NCI-H1930 (cell line): ENCODE results near the gene IP6K1.

Experiments used
- DNase-seq, 2 experiments: peaks; one replicate each; lab custom pipeline; 2025; lab: John Stamatoyannopoulos, UW

IP6K1 gene

DNA sequence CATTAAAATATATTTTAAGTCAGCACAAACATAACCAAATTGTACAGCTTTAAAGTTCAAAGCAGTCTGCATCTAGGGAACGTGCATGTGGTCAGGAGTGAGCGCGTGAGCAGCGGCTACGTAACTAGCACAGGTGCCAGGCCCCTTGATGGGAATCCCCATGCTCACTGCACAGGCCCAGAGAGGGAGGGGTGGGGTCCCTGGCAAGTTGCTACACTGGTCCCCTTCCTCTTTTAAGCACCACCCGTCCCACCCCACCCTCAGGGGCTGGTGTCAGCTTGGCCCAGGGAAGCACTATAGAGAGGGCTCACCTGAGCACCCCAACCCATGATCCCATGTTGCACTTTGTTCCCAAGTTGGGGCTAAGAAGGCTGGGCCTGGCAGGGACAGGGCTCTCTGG lies 61.8 kb downstream of the IP6K1 start:
- no peak for DNase-seq

DNA sequence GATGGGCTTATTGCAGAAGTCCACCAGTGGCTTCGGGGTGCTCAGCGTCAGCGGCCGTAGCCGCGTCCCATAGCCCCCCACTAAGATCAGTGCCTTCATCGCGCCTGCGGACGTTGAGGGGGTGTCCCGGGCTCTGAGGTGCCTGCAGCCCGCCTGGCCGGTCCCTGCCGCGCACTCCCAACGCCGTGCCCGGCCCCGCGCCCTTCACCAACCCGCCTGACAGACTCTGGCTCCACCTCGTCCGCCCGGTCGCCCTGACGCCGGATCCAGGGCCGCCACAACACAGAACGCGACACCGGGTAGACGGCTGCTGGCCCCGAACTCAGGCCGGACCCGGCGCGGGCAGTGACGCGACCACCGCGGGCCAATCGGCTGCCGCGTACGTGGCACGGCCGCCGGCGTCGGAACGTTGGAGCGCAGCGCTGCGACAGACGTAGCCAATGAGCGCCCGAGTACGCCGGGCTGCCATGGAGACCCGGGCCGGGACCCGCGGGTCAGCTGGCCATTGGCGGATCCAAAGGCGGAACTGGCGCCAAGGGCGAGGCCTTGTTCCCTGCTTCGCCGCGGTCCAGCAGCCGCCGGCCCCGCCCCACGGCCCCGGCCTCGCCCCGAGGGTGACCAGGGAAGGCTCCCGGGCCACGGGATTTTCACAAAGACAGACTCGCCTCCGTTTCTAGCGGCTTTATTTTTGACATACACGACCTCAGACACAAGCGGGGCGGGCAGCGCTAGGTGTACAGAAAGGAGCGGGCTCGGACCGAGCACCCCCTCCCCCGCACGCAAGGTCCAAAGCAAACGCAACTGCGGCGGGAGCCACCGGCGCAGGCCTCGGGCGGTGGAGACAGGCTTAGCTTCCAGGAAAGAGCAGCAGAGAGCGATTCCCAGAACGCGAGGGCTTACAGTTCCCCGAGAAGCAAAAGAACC lies 62.5 kb downstream of the IP6K1 start, which contains the start of gene GMPPB:
Gene GMPPB, minus strand, starts transcription at position 324 of the 924 bp plus-strand sequence. Its CDS starts 225 bp downstream, at position 99.
- peak; percentile 79 to 90 for DNase-seq

DNA sequence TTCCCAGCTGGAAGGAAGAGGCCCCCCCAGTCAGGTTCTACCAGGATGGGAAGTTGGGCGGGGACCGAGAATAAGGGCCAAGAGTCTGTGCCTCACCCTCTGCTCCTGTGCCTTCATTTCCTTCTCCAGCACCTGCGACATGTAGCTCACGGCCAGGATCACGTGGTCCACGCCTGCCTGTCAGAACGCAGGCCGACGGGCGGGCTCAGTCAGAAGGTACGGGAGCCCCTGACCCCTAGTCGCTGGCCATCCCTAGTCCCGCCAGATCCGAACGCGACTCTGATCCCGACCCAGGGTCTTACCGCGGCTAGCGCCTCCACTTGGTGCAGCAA lies 63.1 kb downstream of the IP6K1 start:
- DNase-seq = no peak

DNA sequence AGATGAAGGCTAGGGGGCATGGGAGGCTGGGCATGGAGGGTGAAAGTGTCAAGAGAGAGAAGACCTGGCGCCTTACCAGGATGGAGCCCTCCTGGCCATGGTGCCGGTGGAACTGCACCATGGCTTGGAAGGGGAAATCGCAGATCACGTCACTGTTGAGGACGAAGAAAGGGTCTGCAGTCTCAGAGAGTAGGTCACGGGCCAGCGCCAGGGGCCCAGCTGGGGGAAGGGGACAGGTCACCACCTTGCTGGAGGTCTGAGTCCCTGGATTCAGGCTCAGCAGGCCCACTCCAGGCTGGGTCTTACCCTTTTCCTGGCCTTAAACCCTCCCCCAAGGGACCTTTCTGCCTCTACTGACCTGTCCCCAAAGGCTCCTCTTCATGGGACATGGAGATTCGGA lies 63.4 kb downstream of the IP6K1 start:
- DNase-seq = no peak

DNA sequence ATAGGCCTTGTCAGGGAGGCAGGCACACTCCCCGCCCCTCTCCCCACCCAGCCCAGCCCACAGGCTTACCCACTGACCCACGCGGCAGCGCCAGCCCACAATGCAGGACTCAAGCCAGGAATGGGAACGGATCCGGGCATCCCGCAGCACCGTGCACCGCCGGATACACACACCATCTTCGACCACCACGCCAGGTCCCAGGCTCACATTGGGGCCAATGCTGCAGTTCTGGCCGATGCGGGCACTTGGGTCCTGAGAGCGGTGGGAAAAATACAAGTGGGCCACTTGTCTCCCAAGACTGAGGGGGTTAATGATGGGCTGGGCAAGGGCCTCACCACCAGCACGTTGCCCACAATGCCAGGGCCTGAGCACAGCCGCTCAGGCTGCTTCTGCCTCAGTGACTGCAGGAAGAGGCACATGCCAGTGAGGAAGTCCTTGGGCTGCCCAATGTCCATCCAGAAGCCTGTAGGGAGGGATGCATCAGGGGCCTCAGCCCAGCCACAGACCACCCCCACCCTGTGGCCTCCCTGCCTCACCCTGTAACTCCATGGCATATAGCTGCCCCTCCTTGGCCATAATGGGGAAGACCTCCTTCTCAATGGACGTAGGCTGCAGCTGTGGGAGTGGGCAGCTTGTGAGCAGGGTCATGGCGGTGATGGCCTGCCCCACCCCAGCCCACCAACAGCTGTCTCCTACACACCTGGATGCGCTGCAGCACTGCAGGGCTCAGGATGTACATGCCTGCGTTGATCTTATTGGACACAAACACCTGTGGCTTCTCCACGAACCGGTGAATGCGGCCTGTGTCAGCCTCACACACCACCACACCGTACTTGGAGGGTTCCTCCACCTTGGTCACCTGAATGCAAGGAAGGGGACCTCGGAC lies 64.2 kb downstream of the IP6K1 start:
- DNase-seq = no peak

DNA sequence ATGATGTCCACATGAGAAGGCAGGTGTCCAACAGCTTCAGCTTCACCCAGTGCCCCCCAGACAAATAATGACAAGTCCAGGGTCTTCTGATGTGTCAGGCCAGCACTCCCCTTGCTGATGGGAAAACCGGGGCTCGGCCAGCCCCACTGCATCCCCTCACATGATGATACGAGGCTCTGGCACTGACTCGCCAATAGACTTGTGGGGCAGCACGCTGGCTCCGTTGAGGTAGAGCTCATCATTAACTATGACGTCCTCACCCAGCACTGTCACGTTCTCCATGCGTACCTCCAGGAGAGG lies 64.8 kb downstream of the IP6K1 start:
- no peak for DNase-seq

DNA sequence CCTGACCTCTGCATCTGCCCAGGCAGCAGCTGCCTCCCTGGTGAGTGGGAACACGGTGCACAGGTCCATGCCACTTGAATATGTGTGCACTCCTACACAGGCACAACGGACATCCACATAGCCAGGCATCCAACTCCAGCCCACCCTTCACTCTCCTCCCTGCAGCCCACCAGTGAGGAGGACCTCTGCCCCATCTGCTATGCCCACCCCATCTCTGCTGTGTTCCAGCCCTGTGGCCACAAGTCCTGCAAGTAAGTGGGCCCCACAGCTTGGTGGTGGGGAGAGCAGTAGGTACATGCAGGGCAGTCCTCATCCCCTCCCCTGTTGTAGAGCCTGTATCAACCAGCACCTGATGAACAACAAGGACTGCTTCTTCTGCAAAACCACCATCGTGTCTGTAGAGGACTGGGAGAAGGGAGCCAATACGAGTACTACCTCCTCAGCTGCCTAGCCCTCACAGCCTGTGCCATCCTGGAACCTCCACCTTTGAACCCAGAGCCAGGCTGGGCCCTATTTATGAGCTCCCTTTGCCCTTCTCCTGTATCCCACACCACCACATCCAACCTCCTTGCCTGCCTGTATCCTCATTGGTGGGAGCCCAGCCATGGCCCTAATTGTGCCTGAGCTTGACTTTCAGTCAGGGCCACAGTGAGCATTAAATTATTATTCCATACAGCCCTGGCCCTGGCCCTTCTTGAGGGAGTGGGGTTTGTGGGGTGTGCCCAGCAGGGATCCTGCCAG lies 65.3 kb downstream of the IP6K1 start:
- DNase-seq = no peak

DNA sequence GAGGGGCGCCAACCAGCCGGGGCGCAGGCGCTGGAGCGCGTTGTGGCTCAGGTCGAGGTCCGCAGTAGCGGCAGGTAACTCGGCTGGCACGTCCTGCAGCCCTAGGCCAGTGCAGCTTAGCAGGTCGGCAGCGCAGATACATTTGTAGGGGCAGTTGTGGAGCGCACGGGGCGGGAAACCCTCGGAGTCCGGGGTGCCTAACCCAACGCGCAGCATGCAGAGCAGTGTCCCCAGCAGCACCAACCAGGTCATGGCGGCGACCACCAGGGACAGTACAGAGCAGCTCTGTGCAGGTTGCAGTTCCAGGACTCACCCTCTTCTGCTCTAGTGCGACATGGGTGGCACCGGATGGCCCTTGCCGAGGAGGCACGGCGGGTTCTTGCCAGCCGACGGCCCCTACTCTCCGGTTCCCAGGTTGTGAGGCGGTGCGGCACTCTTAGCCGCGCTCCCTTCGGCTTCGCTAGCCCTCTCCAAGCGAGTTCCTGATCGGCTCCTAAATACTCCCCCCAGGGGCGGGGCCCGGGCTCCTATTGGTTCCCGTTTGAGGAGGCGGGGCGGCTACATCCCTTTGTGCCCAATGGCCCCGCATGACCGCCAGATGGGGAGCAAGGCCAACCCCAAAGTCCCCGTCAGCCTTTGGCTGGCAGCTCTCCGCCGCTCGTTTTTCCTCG lies 67.0 kb downstream of the IP6K1 start, which contains the start of gene AMIGO3:
Gene AMIGO3, minus strand, starts transcription at position 471 of the 671 bp plus-strand sequence. Its CDS starts 219 bp downstream, at position 252.
- DNase-seq = peak; percentile 82 to 84

DNA sequence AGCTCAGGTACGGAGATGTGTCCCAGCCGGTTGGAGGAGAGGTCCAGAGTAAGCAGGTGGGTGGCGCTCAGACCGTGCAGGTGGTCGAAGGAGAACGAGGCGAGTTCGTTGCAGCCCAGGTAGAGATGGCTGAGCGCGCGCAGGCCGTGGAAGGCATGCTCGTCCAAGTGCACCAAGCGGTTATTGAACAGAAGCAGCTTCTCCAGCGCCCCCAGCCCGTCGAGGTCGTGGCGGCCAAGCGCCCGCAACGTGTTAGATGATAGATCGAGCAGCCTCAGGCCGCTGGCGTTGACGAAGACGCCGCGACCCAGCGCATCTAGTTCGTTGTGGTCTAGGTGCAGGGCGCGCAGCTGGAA lies 67.5 kb downstream of the IP6K1 start:
- DNase-seq = no peak

DNA sequence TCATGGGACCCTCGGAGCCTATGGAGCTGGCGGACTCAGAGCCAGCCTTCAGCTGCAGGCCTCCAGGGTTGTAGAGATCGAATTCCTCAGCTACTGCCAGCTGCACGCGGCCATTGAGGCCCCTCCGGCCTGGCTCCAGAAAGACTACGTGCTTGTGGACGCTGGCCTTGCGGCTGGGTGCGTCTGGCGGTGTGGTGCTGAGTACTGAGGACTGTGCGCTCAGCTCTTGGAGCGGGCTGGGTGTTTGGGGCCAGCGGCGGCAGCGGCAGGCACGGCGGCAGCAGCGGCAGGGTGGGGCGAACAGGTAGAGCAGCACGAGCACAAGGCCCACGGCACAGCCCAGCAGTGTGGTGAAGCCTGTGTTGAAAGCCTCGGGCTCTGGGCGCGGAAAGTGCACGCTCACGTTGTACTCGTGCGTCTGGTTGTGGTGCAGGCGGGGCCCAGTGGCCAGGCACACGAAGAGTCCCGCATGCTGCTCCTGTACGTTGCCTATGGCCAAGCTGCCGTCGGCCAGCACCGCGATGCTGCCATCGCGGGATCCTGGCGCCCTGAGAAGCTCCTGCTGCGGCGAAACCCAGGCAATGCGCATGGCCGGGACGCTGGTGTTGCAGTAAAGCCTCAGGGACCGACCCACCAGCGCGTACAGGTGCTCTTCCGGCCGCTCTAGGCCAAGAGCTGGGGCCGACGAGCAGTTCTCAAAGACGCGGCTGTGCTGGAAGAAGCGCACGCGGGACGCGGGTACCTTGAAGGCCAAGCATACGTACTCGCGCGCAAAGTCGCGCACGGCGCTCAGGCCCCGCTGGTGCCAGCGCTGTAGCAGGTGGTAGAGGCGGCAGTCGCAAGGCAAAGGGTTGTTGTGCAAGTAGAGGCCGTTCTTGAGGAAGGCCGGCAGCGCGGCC lies 68.1 kb downstream of the IP6K1 start:
- DNase-seq = no peak

DNA sequence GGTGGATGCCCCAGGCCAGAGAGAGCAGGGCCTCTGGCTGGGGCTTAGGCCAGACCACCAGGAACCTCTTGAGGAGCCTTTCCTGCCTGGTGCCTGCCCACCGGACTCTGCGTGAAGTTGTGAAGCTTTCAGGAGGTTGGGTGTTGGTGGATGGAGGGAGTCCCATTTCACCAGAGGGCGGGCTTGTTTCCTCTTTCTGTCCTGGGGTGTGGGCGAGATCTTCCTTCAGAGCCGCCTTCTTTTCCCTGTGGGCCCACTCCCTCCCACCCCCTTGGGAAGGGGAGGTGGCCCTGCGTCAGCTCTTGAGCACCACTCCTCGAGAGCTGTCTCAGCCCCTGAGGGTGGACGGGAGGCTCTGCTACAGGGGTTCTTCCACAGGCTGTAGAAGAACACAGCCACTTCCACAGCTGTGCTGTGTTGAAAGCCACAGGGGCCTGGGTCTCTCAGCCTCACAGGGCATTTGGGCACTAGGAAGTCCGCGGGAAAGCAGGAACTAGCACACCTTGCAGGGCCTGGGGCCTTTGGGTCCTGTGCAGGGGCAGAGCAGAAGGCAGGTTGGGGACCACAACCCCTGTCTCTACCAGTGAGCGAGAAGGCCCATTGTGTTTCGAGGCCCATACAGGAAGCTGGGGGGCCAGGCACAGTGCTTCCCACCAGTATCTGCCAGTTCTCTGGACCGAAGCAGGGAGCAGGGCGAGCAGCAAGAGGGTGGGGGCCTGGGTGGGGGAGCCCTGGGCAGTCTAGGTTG lies 69.0 kb downstream of the IP6K1 start:
- DNase-seq = no peak

DNA sequence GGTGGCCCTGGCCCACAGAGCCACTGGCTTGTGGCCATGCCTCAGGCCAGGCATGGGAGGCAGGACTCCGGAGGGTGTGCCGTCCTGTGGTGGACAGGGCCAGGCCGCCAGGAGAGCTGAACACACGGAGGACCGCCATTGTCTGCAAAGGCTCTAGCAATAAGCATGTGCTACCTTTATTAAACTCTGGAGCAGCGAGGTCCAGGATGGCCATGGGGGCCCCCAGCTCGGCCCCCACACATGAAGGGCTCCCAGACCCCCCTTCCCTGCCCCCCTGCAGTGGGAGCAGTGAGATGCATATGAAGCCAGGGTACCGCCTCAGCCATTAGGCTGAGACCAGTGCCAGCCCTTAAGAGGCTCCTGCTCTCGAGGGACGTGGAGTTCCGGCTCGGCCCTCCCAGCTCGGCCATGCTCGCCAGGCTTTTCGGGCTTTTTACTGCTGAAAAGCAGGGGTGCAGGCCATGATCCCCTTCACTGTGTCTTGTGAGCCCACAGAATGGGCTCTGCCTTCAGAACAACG lies 69.6 kb downstream of the IP6K1 start:
- DNase-seq = no peak

DNA sequence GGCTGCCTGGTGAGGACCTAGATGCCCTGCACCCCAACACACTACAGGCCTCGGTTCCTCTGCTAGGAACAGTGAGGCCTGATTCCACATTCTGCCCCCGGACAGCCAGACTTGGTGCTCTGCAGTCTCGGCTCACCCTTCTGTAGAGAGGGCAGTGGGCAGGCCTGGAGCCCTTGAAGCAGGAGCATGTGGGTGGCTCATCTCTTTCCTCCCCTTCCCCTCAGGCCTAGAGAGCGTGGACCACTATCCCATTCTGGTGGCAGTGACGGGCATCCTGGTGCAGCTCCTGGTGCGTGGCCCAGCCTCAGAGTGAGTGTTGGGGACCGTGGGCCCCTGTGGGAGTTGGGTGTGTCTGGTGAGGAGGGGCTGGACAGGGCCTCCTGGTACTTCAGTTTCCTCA lies 70.2 kb downstream of the IP6K1 start:
- no peak for DNase-seq

DNA sequence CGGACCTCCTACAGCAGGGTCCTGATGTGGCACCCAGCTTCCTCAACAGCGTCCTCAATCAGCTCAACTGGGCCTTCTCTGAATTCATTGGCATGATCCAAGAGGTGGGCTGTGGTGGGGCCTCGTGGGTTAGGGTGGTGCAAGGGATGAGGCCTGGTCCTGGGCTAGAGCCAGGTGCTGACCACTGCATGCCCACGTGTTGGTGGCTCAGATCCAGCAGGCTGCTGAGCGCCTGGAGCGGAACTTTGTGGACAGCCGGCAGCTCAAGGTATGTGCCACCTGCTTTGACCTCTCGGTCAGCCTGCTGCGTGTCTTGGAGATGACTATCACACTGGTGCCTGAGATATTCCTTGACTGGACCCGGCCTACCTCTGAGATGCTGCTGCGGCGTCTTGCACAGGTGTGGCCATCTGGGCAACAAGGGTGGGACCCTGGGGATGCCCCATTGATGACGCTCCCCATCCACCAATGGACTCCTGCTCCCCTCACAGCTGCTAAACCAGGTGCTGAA lies 70.7 kb downstream of the IP6K1 start:
- no peak for DNase-seq

DNA sequence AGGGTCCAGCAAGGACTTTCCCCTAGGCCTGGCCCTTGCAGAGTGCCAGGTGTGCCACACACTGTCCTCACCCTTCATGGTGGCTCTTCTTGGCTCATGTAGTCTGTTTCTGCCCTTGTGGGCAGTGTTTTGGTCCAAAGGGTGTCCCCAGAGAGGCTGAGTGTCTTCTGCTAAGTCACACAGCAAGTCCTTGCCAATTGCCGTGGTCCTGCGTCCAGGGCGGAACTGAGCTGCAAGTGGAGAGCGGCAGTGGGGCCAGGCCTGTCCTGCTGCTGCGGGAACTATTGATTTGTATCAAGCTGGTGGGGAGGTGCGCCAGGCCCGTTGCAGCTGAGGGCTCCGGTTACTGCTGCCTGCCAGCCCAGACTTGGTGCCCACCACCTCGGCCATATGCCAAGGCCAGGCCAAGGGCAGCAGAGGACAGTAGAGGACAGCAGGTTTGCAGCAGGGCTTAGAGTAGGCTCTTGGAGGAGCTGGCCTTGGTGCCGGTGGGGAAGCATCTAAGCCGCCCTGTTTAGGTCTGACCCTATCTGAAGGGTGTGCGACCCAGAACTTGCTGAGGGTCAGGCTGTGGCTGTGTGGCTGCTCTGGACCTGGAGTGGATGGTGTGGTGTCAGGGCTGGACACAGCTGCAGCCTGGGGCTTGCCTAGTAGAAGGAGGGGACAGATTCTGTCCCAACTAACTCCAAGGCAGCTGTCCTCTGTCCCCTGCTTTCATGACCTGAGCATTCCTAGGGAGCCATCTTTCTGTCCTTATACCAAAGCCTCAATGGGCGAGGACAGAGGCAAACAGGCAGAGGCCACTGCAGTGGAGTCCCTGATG lies 71.4 kb downstream of the IP6K1 start:
- DNase-seq = no peak

DNA sequence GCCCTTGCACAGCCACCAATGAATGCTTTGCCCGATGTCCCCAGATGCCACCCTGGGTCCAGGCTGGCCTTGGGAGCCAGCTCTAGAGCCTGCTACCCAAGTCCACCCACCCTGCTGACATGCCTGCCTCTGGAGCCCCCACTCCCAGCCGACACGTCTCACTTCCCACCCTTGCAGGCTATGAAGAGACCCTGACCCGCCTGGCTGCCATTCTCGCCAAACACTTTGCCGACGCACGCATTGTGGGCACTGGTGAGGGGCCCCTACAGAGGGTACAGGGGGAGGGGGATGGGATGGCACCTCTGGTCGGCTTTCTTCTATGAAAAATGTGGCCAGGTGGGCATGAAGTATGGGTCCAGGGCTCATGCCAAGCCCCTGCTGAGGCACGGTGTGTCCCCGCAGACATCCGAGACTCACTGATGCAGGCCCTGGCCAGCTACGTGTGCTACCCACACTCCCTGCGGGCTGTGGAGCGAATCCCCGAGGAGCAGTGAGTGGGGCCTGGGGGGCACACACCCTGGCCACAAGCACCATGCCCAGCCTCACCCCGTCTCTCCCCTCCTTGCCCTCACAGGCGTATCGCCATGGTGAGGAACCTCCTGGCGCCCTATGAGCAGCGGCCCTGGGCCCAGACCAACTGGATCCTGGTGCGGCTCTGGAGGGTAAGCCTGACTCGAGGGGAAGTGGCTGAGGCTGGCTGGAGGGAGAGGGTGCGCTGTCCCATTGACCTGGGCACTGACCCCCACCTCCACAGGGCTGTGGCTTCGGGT lies 72.8 kb downstream of the IP6K1 start:
- DNase-seq = no peak

DNA sequence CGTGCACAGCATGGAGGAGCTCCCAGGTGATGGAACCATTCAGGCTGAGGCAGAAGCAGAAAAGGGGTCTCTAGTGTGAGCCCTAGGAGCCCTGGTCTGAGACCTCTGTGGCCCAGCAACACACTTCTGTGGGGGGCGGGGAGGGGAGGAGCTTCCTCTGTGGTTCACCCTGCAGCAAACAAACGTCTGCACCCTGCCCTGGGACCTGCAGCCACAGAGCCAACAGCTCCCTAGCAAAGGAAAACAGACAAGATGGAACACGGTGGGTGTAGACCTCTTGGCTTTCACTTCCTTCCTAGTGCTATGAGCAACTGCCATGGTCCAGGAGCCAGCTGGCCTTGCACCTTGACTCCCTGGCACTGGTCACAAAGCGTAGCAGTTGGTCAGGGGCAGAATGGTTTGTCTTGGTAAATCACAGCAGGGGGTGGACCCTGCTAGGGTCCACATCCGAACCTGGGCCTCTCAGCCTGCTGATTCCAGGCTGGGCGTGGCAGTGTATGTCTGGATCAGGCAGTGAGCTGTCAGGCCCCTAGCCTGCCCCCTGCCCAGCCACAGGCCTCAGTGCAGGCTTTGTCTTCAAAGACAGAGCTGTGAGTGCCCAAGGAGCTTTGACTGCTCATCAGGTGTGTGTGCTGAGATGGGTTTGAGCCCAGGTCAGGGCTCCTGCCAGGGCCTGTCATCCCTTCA lies 73.6 kb downstream of the IP6K1 start:
- DNase-seq = no peak
